ENCODE results near the gene UBE2E2.

UBE2E2 gene

GRCh38 chr3:23444386-23444785 is 241.3 kb downstream of the UBE2E2 start:
- DNase-seq (ENCODE audit: low spot score), result no peak

- no peak for DNase-seq (ENCODE audit: low spot score)
Measured at GRCh38 chr3:23446301-23446700, 243.2 kb downstream of the UBE2E2 start.

- DNase-seq (ENCODE audit: low spot score), result no peak
Measured at GRCh38 chr3:23448998-23449537, 245.9 kb downstream of the UBE2E2 start.

- DNase-seq (ENCODE audit: low spot score), result no peak
Measured at GRCh38 chr3:23450051-23450450, 246.9 kb downstream of the UBE2E2 start.

GRCh38 chr3:23450806-23451205 is 247.7 kb downstream of the UBE2E2 start:
- DNase-seq (ENCODE audit: low spot score), result no peak

GRCh38 chr3:23452408-23452807 is 249.3 kb downstream of the UBE2E2 start:
- no peak for DNase-seq (ENCODE audit: low spot score)

GRCh38 chr3:23455084-23455483 is 252.0 kb downstream of the UBE2E2 start:
- peak; percentile 56 for DNase-seq (ENCODE audit: low spot score)

GRCh38 chr3:23455775-23456174 is 252.6 kb downstream of the UBE2E2 start:
- DNase-seq (ENCODE audit: low spot score), result no peak

GRCh38 chr3:23457697-23458096 is 254.6 kb downstream of the UBE2E2 start:
- DNase-seq (ENCODE audit: low spot score), result no peak

GRCh38 chr3:23459465-23459864 is 256.3 kb downstream of the UBE2E2 start:
- DNase-seq (ENCODE audit: low spot score), result no peak

GRCh38 chr3:23459889-23460546 is 256.9 kb downstream of the UBE2E2 start:
- DNase-seq (ENCODE audit: low spot score), result no peak

- DNase-seq (ENCODE audit: low spot score), result no peak
Measured at GRCh38 chr3:23461069-23461468, 257.9 kb downstream of the UBE2E2 start.

GRCh38 chr3:23463791-23464190 is 260.7 kb downstream of the UBE2E2 start:
- no peak for DNase-seq (ENCODE audit: low spot score)

- DNase-seq (ENCODE audit: low spot score), result no peak
Measured at GRCh38 chr3:23465569-23465968, 262.4 kb downstream of the UBE2E2 start.

GRCh38 chr3:23468203-23468602 is 265.1 kb downstream of the UBE2E2 start:
- no peak for DNase-seq (ENCODE audit: low spot score)

- DNase-seq (ENCODE audit: low spot score), result peak; percentile 36
Measured at GRCh38 chr3:23474580-23475357, 271.6 kb downstream of the UBE2E2 start.

GRCh38 chr3:23475446-23475845 is 272.3 kb downstream of the UBE2E2 start:
- no peak for DNase-seq (ENCODE audit: low spot score)

- DNase-seq (ENCODE audit: low spot score), result no peak
Measured at GRCh38 chr3:23479026-23479425, 275.9 kb downstream of the UBE2E2 start.

GRCh38 chr3:23479615-23480328 is 276.6 kb downstream of the UBE2E2 start:
- DNase-seq (ENCODE audit: low spot score), result no peak

GRCh38 chr3:23480329-23480714 is 277.2 kb downstream of the UBE2E2 start:
- DNase-seq (ENCODE audit: low spot score), result no peak

GRCh38 chr3:23481011-23481615 is 278.0 kb downstream of the UBE2E2 start:
- DNase-seq (ENCODE audit: low spot score), result no peak

GRCh38 chr3:23481616-23482278 is 278.6 kb downstream of the UBE2E2 start:
- DNase-seq (ENCODE audit: low spot score), result no peak

Measured in SW480 (cell line).